NB4 (cell line): ENCODE measurements around the gene TACR3.
"Not testable (repeated sequence)": the region's sequence is repeated elsewhere in the genome, so short reads cannot be mapped to it uniquely, and the experiment has no call there.

Source experiments
- DNase-seq: peaks from one replicate; pipeline ENCODE4 v3.0.0; 2010; ENCODE audit warnings: low read depth
- H3K4me3 ChIP-seq: one replicate; pipeline ENCODE4 v1.5.1; 2011; ENCODE audit warnings: mild to moderate bottlenecking, low read depth, low read length, moderate library complexity
- CTCF ChIP-seq: IDR thresholded peaks from one replicate; pipeline ENCODE4 v1.5.1; 2012; ENCODE audit warnings: low read depth, low read length
- MAX ChIP-seq: IDR thresholded peaks from 2 replicates; pipeline ENCODE4 v1.6.1; 2011; ENCODE audit warnings: low read depth, low read length
- MYC ChIP-seq: IDR thresholded peaks from 2 replicates; pipeline ENCODE4 v1.6.1; 2011; ENCODE audit warnings: low read depth, low read length
- POLR2A ChIP-seq: IDR thresholded peaks from 2 replicates; pipeline ENCODE4 v1.6.1; 2011; ENCODE audit warnings: mild to moderate bottlenecking; ENCODE audit not compliant: insufficient read length; ENCODE audit errors: extremely low read depth

The TACR3 gene

GRCh38 chr4:103720661-103721060 is 876 bp upstream of the TACR3 start:
- H3K4me3 ChIP-seq, result no peak overlapping the region
- no peak for DNase-seq
- no peak for TF ChIP-seq MYC
- no peak for TF ChIP-seq CTCF
- TF ChIP-seq MAX, result no peak
- no peak for TF ChIP-seq POLR2A

DNA sequence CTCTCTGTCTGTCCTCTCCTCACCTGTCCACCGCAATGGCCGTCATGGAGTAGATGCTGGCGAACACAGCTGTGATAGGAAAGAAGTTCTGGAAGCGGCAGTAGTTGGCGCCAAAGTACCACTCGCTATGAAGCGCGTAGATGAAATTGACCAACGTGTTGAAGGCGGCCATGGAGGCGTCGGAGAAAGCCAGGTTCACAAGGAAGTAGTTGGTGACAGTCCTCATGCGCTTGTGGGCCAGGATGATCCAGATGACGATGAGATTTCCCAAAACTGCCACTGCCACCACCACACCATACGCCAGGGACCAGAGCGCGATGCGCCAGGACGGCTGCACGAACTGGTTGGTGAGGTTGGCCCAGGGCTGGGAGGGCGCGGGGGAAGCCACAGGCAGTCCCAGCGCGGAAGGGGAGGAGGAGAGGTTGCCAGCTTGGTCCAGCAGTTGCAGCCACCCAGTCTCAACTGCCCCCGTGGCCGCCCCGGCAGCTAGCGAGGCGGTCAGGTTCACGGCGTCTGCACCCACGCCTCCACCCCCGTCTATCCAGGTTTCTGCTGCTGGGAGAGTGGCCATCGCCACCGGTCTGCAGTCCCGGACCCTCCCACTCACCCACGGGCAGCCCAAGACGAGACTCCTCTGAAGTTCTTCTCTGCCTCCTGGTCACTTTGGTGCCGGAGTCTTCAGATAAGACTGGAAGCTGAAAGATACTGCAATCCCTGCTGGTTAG is 518 bp downstream of the TACR3 start:
- DNase-seq, result no peak
- TF ChIP-seq MAX (no peak), MYC (no peak), CTCF (no peak), POLR2A (no peak)
- H3K4me3 ChIP-seq, result no peak overlapping the region

GRCh38 chr4:103692615-103693014 is 27.2 kb downstream of the TACR3 start:
- DNase-seq, result no peak
- no peak overlapping the region for H3K4me3 ChIP-seq
- TF ChIP-seq MYC (no peak), POLR2A (no peak), CTCF (no peak), MAX (no peak)

- TF ChIP-seq CTCF (no peak), MYC (no peak), MAX (no peak), POLR2A (no peak)
- DNase-seq, result no peak
- no peak overlapping the region for H3K4me3 ChIP-seq
These were observed 45.8 kb downstream of the TACR3 start for GRCh38 chr4:103673983-103674382.

- not testable (repeated sequence) for H3K4me3 ChIP-seq, DNase-seq
These were observed 53.0 kb downstream of the TACR3 start for GRCh38 chr4:103666764-103667163.

- DNase-seq, result no peak
- TF ChIP-seq CTCF (no peak), MAX (no peak), POLR2A (no peak), MYC (no peak)
These were observed 55.2 kb downstream of the TACR3 start for GRCh38 chr4:103664436-103665075.

More at GRCh38 chr4:103664436-103665075, 55.2 kb downstream of the TACR3 start:
- H3K4me3 ChIP-seq, result no peak overlapping the region
